Ovary (tissue), 3 donors: Measurements from ENCODE around the gene GALNT17.

Experiments
- CTCF ChIP-seq, 3 donors: fragments of 450-650 bp in 2 of 3; fragments of 200-600 bp in 1 of 3; IDR thresholded peaks; one replicate each; pipeline versions ENCODE4 v1.5.1 to v1.8.0; 2016 to 2022; ENCODE audit warnings: antibody characterized with exemption in 3 of 3, mild to moderate bottlenecking in 1 of 3
- EP300 ChIP-seq: sonication (generic); formaldehyde crosslinking; IDR thresholded peaks from one replicate; pipeline ENCODE4 v1.6.1; 2017; ENCODE audit warnings: antibody characterized with exemption
- POLR2A ChIP-seq: fragments of 450-650 bp; IDR thresholded peaks from one replicate; pipeline ENCODE4 v1.6.1; 2017; ENCODE audit warnings: antibody characterized with exemption, mild to moderate bottlenecking, moderate library complexity
- donor health status: DM: no; HTN: no; CAD: no.

- TF ChIP-seq EP300 (no peak), CTCF (IDR thresholded peaks at IDR 0.05) (no peak), POLR2A (no peak)
Observed at GRCh38 chr7:71145906-71146901, 14.3 kb downstream of the GALNT17 start.
